Astrocyte of the cerebellum (primary cell): ENCODE data around the gene CSH2.
A peak's percentile ranks its signal among the peaks of the same experiment; 100 is the strongest.

Experiments used
- DNase-seq: peaks from one replicate; pipeline ENCODE4 v3.0.0-alpha.2; 2011; ENCODE audit warnings: low read depth
- H3K4me3 ChIP-seq: 2 replicates; pipeline ENCODE4 v1.5.1; 2011; ENCODE audit warnings: mild to moderate bottlenecking, low read depth, low read length, moderate library complexity
- in situ Hi-C: cut with HindIII; loops from 2 replicates; pipeline ENCODE4 v1.10.0; 2017; ENCODE audit warnings: low sequenced_read_pairs
- TF ChIP-seq, protein P1 (sequence below): IDR thresholded peaks from 2 replicates; pipeline ENCODE4 v1.5.1; 2012; ENCODE audit warnings: low read length, low read depth, moderate library complexity, mild to moderate bottlenecking; ENCODE audit errors: missing control alignments

CSH2 gene

DNA sequence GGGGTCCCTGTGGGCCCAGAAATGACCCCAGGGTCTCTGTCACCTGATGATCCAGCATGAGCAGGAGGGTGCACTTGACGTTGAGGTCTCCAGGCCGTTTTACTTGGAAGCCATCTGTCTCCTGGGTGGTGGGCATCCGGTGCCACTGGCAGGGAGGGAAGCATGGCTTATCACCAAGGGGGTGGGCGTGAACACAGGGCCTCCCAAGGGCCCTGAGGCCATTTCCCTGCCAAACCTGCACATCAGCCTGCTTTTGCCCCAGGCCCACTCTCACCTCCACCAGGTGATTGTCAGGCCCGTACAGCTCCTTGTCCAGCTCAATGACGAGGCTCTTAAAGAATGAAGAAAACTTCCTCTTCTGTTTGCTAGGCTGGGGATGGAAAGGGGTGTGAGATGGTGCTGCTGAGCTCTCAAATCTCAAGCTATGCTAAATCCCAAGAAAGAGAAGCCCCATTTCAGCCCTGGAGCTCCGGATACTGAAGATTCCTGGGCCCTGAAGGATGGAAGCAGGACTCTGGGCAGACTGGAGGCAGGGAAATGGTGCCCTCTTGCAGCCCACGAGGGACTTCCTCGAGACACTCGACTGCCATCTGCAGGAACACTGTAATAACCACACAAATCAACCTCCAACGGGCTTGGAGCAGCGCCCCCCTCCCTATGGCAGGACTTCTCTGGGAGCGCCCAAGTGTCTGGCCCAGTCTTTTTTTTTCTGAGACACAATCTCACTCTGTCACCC, 38.9 kb downstream of the CSH2 start:
- no peak overlapping the region for H3K4me3 ChIP-seq
- in situ Hi-C loops: no loop called here
- DNase-seq: no peak
- TF ChIP-seq, protein P1, sequence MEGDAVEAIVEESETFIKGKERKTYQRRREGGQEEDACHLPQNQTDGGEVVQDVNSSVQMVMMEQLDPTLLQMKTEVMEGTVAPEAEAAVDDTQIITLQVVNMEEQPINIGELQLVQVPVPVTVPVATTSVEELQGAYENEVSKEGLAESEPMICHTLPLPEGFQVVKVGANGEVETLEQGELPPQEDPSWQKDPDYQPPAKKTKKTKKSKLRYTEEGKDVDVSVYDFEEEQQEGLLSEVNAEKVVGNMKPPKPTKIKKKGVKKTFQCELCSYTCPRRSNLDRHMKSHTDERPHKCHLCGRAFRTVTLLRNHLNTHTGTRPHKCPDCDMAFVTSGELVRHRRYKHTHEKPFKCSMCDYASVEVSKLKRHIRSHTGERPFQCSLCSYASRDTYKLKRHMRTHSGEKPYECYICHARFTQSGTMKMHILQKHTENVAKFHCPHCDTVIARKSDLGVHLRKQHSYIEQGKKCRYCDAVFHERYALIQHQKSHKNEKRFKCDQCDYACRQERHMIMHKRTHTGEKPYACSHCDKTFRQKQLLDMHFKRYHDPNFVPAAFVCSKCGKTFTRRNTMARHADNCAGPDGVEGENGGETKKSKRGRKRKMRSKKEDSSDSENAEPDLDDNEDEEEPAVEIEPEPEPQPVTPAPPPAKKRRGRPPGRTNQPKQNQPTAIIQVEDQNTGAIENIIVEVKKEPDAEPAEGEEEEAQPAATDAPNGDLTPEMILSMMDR: peak; percentile 51

DNA sequence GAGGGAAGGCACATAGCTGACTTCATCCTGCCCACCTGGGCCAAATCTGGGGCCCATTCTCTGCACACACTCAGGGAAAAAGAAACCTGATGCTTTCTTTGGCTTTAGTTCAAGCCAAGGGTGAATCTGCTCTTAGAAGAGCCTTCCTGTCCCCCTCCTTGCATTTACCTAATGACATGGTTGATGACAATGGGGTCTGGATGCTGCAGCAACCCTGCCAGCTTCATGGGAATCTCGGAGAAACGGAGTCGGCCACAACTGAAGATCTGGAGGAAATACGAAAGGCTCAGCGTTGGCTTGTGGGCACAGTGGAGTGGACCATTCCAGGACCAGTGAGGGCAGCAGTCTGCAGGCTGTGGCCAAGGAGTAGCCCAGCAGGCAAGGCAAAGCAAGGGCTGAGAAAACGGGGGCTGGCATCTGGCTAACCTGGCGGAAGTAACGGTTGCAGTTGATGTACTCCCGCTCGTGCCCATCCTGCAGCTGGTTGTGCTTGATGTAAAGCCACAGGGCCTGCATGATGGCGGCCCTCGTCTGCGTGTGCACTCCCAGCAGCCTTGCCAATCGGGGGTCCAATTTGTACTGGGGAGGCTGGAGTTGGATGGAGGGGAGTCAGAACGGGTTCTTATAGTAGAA, 39.6 kb downstream of the CSH2 start:
- no peak overlapping the region for H3K4me3 ChIP-seq
- no peak for DNase-seq
- TF ChIP-seq, protein P1: no peak
- in situ Hi-C loops: no loop called here

DNA sequence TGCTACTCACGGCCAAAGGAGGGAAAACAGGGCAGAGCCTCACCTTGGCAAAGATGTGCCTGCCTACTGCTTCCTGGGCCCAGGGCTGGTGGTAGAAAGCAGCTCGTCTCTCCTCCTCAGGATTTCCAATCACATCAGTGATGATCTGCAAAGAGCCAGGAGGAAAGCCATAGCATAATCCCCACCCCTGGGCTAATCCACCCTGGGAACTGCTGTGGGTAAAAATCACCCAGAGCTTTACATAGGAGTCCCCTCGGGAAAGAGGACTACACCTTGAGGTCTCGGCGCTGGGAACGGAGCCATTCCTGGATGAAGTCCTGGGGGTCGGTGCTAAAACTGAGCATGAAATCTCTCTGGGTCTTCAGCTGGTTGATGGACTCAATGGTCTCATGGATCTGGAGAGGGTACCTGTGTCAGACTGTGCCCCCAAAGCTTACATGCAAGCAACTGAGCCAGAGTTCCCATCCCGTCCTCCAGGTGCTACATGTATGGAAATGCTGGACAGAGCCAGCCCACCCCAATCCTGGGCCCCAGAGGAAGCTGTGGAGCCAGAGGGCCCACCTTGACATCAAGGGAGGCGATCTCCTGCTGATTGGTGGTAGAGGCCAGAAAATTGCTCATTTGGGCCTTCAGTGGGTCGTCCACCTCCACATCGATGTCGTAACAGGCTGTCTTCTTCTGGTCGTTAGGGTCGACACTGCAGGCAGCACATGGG, 40.3 kb downstream of the CSH2 start:
- TF ChIP-seq, protein P1: no peak
- no peak for DNase-seq
- H3K4me3 ChIP-seq: no peak overlapping the region
- in situ Hi-C loops: no loop called here

DNA sequence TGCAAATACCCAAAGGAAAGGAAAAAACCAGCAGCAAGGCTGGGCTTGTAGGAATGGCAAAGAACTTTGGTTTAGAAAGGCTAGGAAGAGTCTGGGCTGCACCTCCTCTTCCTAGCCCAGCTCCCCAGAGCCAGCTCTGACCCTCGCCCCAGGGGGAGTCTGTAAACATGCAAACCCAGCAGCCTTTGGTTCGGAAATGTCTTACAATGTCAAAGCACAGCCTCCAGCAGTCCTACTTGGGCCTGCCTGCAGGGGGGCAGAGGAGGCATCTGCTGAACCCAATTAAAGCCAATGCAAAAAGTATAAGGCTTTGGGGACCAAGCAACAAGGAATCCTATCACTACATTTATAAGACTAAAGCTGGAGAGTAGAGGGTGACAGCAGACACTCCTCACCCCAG, 41.0 kb downstream of the CSH2 start:
- no peak overlapping the region for H3K4me3 ChIP-seq
- DNase-seq: no peak
- TF ChIP-seq, protein P1: no peak
- in situ Hi-C loops: no loop called here

DNA sequence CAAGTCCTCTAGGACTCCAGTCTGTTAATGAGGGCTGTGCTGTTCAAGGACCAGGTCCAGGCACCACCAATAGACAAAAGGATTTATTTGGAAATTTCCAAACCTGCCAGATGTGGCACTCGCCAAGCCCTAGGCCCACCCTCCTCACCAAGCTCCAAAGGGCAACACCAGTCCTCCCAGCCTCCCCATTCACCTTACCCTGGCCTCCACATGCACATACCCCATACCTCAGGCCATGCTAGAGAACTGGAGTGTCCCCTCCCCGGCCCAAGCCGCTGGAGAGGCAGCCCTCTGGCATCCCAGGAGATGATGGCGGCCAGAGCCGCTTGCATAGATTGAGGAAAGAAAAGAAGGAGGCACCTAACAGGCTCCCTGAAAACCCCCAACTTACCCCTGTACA, 41.5 kb downstream of the CSH2 start:
- in situ Hi-C loops: no loop called here
- TF ChIP-seq, protein P1: no peak
- no peak for DNase-seq
- H3K4me3 ChIP-seq: no peak overlapping the region

DNA sequence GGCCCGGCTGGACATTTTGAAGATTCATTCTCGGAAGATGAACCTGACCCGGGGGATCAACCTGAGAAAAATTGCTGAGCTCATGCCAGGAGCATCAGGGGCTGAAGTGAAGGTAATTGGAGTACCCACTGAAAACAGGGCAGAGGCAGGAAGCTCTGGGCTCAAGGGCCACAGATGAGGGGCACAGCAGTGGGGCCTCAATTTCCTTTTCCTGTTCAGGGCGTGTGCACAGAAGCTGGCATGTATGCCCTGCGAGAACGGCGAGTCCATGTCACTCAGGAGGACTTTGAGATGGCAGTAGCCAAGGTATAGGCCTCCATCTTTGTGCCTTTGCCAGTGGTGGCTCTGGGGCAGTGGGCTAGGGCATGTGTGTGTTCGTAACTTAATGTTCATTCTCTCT, 42.0 kb downstream of the CSH2 start:
- in situ Hi-C loops: no loop called here
- no peak for DNase-seq
- TF ChIP-seq, protein P1: no peak

More for the DNA sequence above, 42.0 kb downstream of the CSH2 start:
- H3K4me3 ChIP-seq: no peak overlapping the region
